Colon (tissue), 2 donors: Measurements from ENCODE around the gene NAT16.
"Not testable (repeated sequence)": the region's sequence is repeated elsewhere in the genome, so short reads cannot be mapped to it uniquely, and the experiment has no call there.

Experiments used
- FAIRE-seq: peaks from 2 replicates; lab custom pipeline; 2012; peaks lifted over from hg19 to GRCh38; lab: Jason Lieb, UNC
- donor health status: control.
- donor health status: control.

Gene NAT16

GRCh38 chr7:101125989-101126650 is 54.0 kb downstream of the NAT16 start:
- no peak for FAIRE-seq

- FAIRE-seq = no peak
Measured at GRCh38 chr7:101124376-101125056, 55.6 kb downstream of the NAT16 start.

GRCh38 chr7:101123703-101124068 is 56.4 kb downstream of the NAT16 start:
- FAIRE-seq = no peak

GRCh38 chr7:101122933-101123702 is 57.0 kb downstream of the NAT16 start:
- no peak for FAIRE-seq

- FAIRE-seq = no peak
Measured at GRCh38 chr7:101121991-101122932, 57.8 kb downstream of the NAT16 start.

GRCh38 chr7:101121631-101121990 is 58.5 kb downstream of the NAT16 start:
- FAIRE-seq = not testable (repeated sequence)
